ENCODE data around the gene UAP1L1.

- TF ChIP-seq, protein P1, sequence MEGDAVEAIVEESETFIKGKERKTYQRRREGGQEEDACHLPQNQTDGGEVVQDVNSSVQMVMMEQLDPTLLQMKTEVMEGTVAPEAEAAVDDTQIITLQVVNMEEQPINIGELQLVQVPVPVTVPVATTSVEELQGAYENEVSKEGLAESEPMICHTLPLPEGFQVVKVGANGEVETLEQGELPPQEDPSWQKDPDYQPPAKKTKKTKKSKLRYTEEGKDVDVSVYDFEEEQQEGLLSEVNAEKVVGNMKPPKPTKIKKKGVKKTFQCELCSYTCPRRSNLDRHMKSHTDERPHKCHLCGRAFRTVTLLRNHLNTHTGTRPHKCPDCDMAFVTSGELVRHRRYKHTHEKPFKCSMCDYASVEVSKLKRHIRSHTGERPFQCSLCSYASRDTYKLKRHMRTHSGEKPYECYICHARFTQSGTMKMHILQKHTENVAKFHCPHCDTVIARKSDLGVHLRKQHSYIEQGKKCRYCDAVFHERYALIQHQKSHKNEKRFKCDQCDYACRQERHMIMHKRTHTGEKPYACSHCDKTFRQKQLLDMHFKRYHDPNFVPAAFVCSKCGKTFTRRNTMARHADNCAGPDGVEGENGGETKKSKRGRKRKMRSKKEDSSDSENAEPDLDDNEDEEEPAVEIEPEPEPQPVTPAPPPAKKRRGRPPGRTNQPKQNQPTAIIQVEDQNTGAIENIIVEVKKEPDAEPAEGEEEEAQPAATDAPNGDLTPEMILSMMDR (IDR thresholded peaks at IDR 0.05; ENCODE audit: control extremely low read depth in 1 of 3, insufficient read depth in 1 of 3, low read depth in 1 of 3, low read length in 3 of 3): no peak
- TF ChIP-seq GTF2F1 (IDR thresholded peaks at IDR 0.05; ENCODE audit: borderline replicate concordance, low read depth, low read length) (no peak), ZNF274 (IDR thresholded peaks at IDR 0.05; ENCODE audit: borderline replicate concordance, extremely low read depth, low read length) (no peak), SIN3A (conservative IDR thresholded peaks at IDR 0.05 in 1 of 2, IDR thresholded peaks at IDR 0.05 in 1 of 2; ENCODE audit: low read depth in 1 of 2, low read length in 2 of 2) (no peak)
These were observed 32.2 kb downstream of the UAP1L1 start for GRCh38 chr9:137109250-137110146.
